Activated naive CD8-positive, alpha-beta T cell treated with anti-CD3 and anti-CD28 coated beads for 36 hours (primary cell): ENCODE results near the gene HCN3. TPM values are rescaled to one million over a fixed set of nuclear protein-coding genes. Genes with fewer than 3 reads are reported as not detected.

ENCODE experiments used
- DNase-seq: peaks from one replicate; pipeline ENCODE4 v3.0.0; 2021
- H3K27ac Mint-ChIP-seq: one replicate; pipeline ENCODE4 v1.8.0; 2022; ENCODE audit warnings: mild to moderate bottlenecking, moderate library complexity, mixed read lengths
- H3K27me3 Mint-ChIP-seq: one replicate; pipeline ENCODE4 v1.8.0; 2022; ENCODE audit warnings: mild to moderate bottlenecking, mixed read lengths
- H3K36me3 Mint-ChIP-seq: one replicate; pipeline ENCODE4 v1.8.0; 2021; ENCODE audit warnings: mild to moderate bottlenecking, mixed read lengths
- H3K4me1 Mint-ChIP-seq: one replicate; pipeline ENCODE4 v1.8.0; 2021; ENCODE audit warnings: mixed read lengths
- H3K4me3 Mint-ChIP-seq: one replicate; pipeline ENCODE4 v1.8.0; 2022; ENCODE audit warnings: mild to moderate bottlenecking, moderate library complexity, mixed read lengths
- H3K9me3 Mint-ChIP-seq: one replicate; pipeline ENCODE4 v1.8.0; 2022; ENCODE audit warnings: mixed read lengths
- total RNA-seq, 2 experiments: library from RNA; stranded (reverse); gene quantifications; one replicate each; pipeline ENCODE4 v1.2.3, GENCODE V29; 2021

Gene HCN3
- total RNA-seq, 2 experiments from 2014 or later: 1.5 to 1.6 TPM

GRCh38 chr1:155307247-155307740 is 30.0 kb downstream of the HCN3 start:
- Mint-ChIP-seq H3K27me3 (peaks cover 4% of the 10 kb centered on the region), H3K4me3 (peak overlapping the region; percentile 95), H3K27ac (peak overlapping the region; percentile 99), H3K4me1 (peaks cover 27% of the 10 kb centered on the region), H3K36me3 (peaks cover 32% of the 10 kb centered on the region), H3K9me3 (no peaks in the 10 kb centered on the region)
- DNase-seq: no peak

- peak; percentile 98 for DNase-seq
- H3K4me1 Mint-ChIP-seq: peaks cover 28% of the 10 kb centered on the region
- peak within 1 kb of the TSS; percentile 95 for H3K4me3 Mint-ChIP-seq
- no peaks in the 10 kb centered on the region for H3K27me3 Mint-ChIP-seq
- H3K9me3 Mint-ChIP-seq: no peaks in the 10 kb centered on the region
- H3K27ac Mint-ChIP-seq: peak within 1 kb of the TSS; percentile 99
- H3K36me3 Mint-ChIP-seq: peaks cover 43% of the 10 kb centered on the region
These were observed 31.5 kb downstream of the HCN3 start, which contains the start of gene FDPS for GRCh38 chr1:155308493-155309422. Gene FDPS (plus strand): TSS chr1:155308866. CDS start chr1:155309790, 924 bp downstream.

- Mint-ChIP-seq H3K9me3 (no peaks in the 10 kb centered on the region), H3K4me3 (peak overlapping the region; percentile 95), H3K36me3 (peaks cover 43% of the 10 kb centered on the region), H3K27me3 (no peaks in the 10 kb centered on the region), H3K4me1 (peaks cover 28% of the 10 kb centered on the region), H3K27ac (peak overlapping the region; percentile 99)
- DNase-seq: no peak
These were observed 32.3 kb downstream of the HCN3 start for GRCh38 chr1:155309423-155310021.

- Mint-ChIP-seq H3K27ac (no peak overlapping the region), H3K36me3 (peaks cover 46% of the 10 kb centered on the region), H3K4me3 (no peak overlapping the region), H3K27me3 (no peaks in the 10 kb centered on the region), H3K9me3 (no peaks in the 10 kb centered on the region), H3K4me1 (peaks cover 21% of the 10 kb centered on the region)
- no peak for DNase-seq
These were observed 36.0 kb downstream of the HCN3 start for GRCh38 chr1:155313261-155313660.

- H3K4me3 Mint-ChIP-seq: no peak overlapping the region
- H3K27me3 Mint-ChIP-seq: no peaks in the 10 kb centered on the region
- peaks cover 39% of the 10 kb centered on the region for H3K36me3 Mint-ChIP-seq
- no peaks in the 10 kb centered on the region for H3K9me3 Mint-ChIP-seq
- H3K4me1 Mint-ChIP-seq: peaks cover 20% of the 10 kb centered on the region
- no peak overlapping the region for H3K27ac Mint-ChIP-seq
- no peak for DNase-seq
These were observed 39.7 kb downstream of the HCN3 start for GRCh38 chr1:155316922-155317321.

GRCh38 chr1:155318082-155318481 is 40.8 kb downstream of the HCN3 start:
- H3K4me3 Mint-ChIP-seq: no peak overlapping the region
- H3K4me1 Mint-ChIP-seq: peaks cover 18% of the 10 kb centered on the region
- H3K27me3 Mint-ChIP-seq: no peaks in the 10 kb centered on the region
- no peak overlapping the region for H3K27ac Mint-ChIP-seq
- H3K9me3 Mint-ChIP-seq: no peaks in the 10 kb centered on the region
- DNase-seq: no peak
- peaks cover 30% of the 10 kb centered on the region for H3K36me3 Mint-ChIP-seq

- no peak overlapping the region for H3K4me3 Mint-ChIP-seq
- H3K27ac Mint-ChIP-seq: no peak overlapping the region
- H3K36me3 Mint-ChIP-seq: peaks cover 25% of the 10 kb centered on the region
- no peaks in the 10 kb centered on the region for H3K9me3 Mint-ChIP-seq
- no peaks in the 10 kb centered on the region for H3K27me3 Mint-ChIP-seq
- peaks cover 19% of the 10 kb centered on the region for H3K4me1 Mint-ChIP-seq
- DNase-seq: no peak
These were observed 42.3 kb downstream of the HCN3 start for GRCh38 chr1:155319536-155319935.

GRCh38 chr1:155320252-155320651 is 43.0 kb downstream of the HCN3 start:
- DNase-seq: no peak
- Mint-ChIP-seq H3K9me3 (no peaks in the 10 kb centered on the region), H3K36me3 (peaks cover 23% of the 10 kb centered on the region), H3K4me1 (peaks cover 19% of the 10 kb centered on the region), H3K4me3 (peak overlapping the region; percentile 38), H3K27ac (no peak overlapping the region), H3K27me3 (no peaks in the 10 kb centered on the region)

- peak; percentile 78 for DNase-seq
- H3K4me1 Mint-ChIP-seq: peaks cover 24% of the 10 kb centered on the region
- no peaks in the 10 kb centered on the region for H3K9me3 Mint-ChIP-seq
- peaks cover 23% of the 10 kb centered on the region for H3K36me3 Mint-ChIP-seq
- peak within 1 kb of the TSS; percentile 38 for H3K4me3 Mint-ChIP-seq
- H3K27me3 Mint-ChIP-seq: no peaks in the 10 kb centered on the region
- H3K27ac Mint-ChIP-seq: peak within 1 kb of the TSS; percentile 2
These were observed 43.7 kb downstream of the HCN3 start, which contains the start of gene RUSC1 for GRCh38 chr1:155320661-155321617. Gene RUSC1 (plus strand): TSS chr1:155320894. CDS start chr1:155321774, 880 bp downstream.

- Mint-ChIP-seq H3K9me3 (no peaks in the 10 kb centered on the region), H3K27me3 (no peaks in the 10 kb centered on the region), H3K4me3 (peak overlapping the region; percentile 57), H3K4me1 (peaks cover 24% of the 10 kb centered on the region), H3K36me3 (peaks cover 23% of the 10 kb centered on the region), H3K27ac (peak overlapping the region; percentile 2)
- DNase-seq: peak; percentile 8
These were observed 44.6 kb downstream of the HCN3 start for GRCh38 chr1:155321639-155322503.

GRCh38 chr1:155322571-155322952 is 45.3 kb downstream of the HCN3 start:
- Mint-ChIP-seq H3K27ac (no peak overlapping the region), H3K36me3 (peaks cover 22% of the 10 kb centered on the region), H3K9me3 (no peaks in the 10 kb centered on the region), H3K4me3 (peak overlapping the region; percentile 57), H3K4me1 (peaks cover 24% of the 10 kb centered on the region), H3K27me3 (no peaks in the 10 kb centered on the region)
- DNase-seq: peak; percentile 31

GRCh38 chr1:155322953-155323728 is 45.9 kb downstream of the HCN3 start:
- H3K9me3 Mint-ChIP-seq: no peaks in the 10 kb centered on the region
- peak overlapping the region; percentile 83 for H3K4me3 Mint-ChIP-seq
- H3K27ac Mint-ChIP-seq: peak overlapping the region; percentile 74
- H3K36me3 Mint-ChIP-seq: peaks cover 22% of the 10 kb centered on the region
- peaks cover 27% of the 10 kb centered on the region for H3K4me1 Mint-ChIP-seq
- DNase-seq: peak; percentile 90
- no peaks in the 10 kb centered on the region for H3K27me3 Mint-ChIP-seq

- Mint-ChIP-seq H3K4me3 (peak overlapping the region; percentile 83), H3K4me1 (peaks cover 27% of the 10 kb centered on the region), H3K36me3 (peaks cover 24% of the 10 kb centered on the region), H3K27ac (peak overlapping the region; percentile 74), H3K9me3 (no peaks in the 10 kb centered on the region), H3K27me3 (no peaks in the 10 kb centered on the region)
- peak; percentile 88 for DNase-seq
These were observed 46.4 kb downstream of the HCN3 start for GRCh38 chr1:155323729-155324036.
